IMR-90 (cell line): ENCODE data around the gene HOXA5. TPM values are rescaled to one million over a fixed set of nuclear protein-coding genes. Genes with fewer than 3 reads are reported as not detected.
A peak's percentile ranks its signal among the peaks of the same experiment; 100 is the strongest.

Source experiments
- ATAC-seq: fragments of 200-7000 bp; cut with Tn5 transposase; 2 replicates; pipeline ENCODE4 v1.9.1; 2020; ENCODE audit warnings: low read depth, mild to moderate bottlenecking, moderate library complexity
- BruUV-seq: library from RNA; stranded (reverse); fragments of 400-500 nt; replicated peaks from 2 replicates; lab custom pipeline; 2021; lab: Mats Ljungman, UMichigan
- CTCF ChIA-PET: fragments of 300-600 bp; formaldehyde crosslinking; extraction: SDS; loops from one replicate; lab custom pipeline; 2021; ENCODE audit warnings: antibody characterized with exemption; lab: Yijun Ruan, JAX
- POLR2A ChIA-PET: fragments of 300-600 bp; sonication (Branson Sonifier 250); formaldehyde crosslinking; loops from one replicate; lab custom pipeline; 2022; ENCODE audit warnings: antibody characterized with exemption; ENCODE audit not compliant: unreplicated experiment; lab: Charles Lee
- DNase-seq: peaks from one replicate; pipeline ENCODE4 v3.0.0; 2013
- H2AFZ ChIP-seq: replicated peaks from 2 replicates; pipeline ENCODE3; 2013; ENCODE audit warnings: low read length, mild to moderate bottlenecking; ENCODE audit not compliant: poor library complexity
- H2AK5ac ChIP-seq: 2 replicates; pipeline ENCODE4 v1.6.1; 2013; ENCODE audit warnings: low read depth, low read length, inconsistent platforms
- H2AK9ac ChIP-seq: replicated peaks from 2 replicates; pipeline ENCODE3; 2013; ENCODE audit warnings: mild to moderate bottlenecking, low read depth, low read length, moderate library complexity; ENCODE audit not compliant: poor library complexity
- H2BK120ac ChIP-seq: 2 replicates; pipeline ENCODE4 v1.6.1; 2013; ENCODE audit warnings: low read depth, low read length, inconsistent platforms
- H2BK15ac ChIP-seq: 3 replicates; pipeline ENCODE4 v1.6.1; 2013; ENCODE audit warnings: low read depth, low read length, inconsistent platforms
- H2BK20ac ChIP-seq: 2 replicates; pipeline ENCODE4 v1.6.1; 2013; ENCODE audit warnings: low read depth, mild to moderate bottlenecking, inconsistent platforms, low read length, moderate library complexity
- H2BK5ac ChIP-seq: 2 replicates; pipeline ENCODE4 v1.6.1; 2013; ENCODE audit warnings: mild to moderate bottlenecking, low read depth, low read length, inconsistent platforms; ENCODE audit not compliant: poor library complexity, severe bottlenecking
- H3K14ac ChIP-seq: replicated peaks from 2 replicates; pipeline ENCODE4 v1.6.1; 2013; ENCODE audit warnings: low read depth, low read length, inconsistent platforms
- H3K18ac ChIP-seq: 2 replicates; pipeline ENCODE4 v1.6.1; 2013; ENCODE audit warnings: low read depth, low read length, control low read depth
- H3K23ac ChIP-seq: 2 replicates; pipeline ENCODE4 v1.6.1; 2013; ENCODE audit warnings: low read depth, low read length, inconsistent platforms
- H3K27ac ChIP-seq: 2 replicates; pipeline ENCODE4 v1.5.1; 2013; ENCODE audit warnings: mild to moderate bottlenecking, control low read depth, low read length; ENCODE audit not compliant: insufficient read depth
- H3K27me3 ChIP-seq: 2 replicates; pipeline ENCODE4 v1.6.1; 2013; ENCODE audit warnings: low read length; ENCODE audit not compliant: control insufficient read depth, insufficient read depth
- H3K36me3 ChIP-seq: 2 replicates; pipeline ENCODE4 v1.6.1; 2013; ENCODE audit warnings: low read length, mixed read lengths; ENCODE audit not compliant: control insufficient read depth, insufficient read depth
- H3K4ac ChIP-seq: 2 replicates; pipeline ENCODE4 v1.6.1; 2013; ENCODE audit warnings: low read depth, low read length, inconsistent platforms
- H3K4me1 ChIP-seq: 2 replicates; pipeline ENCODE4 v1.6.1; 2013; ENCODE audit warnings: low read length, mixed read lengths; ENCODE audit not compliant: control insufficient read depth, insufficient read depth
- H3K4me2 ChIP-seq: 2 replicates; pipeline ENCODE4 v1.6.1; 2013; ENCODE audit warnings: low read depth, mild to moderate bottlenecking, control low read depth, low read length, moderate library complexity
- H3K4me3 ChIP-seq: 2 replicates; pipeline ENCODE4 v1.5.1; 2013; ENCODE audit warnings: low read depth, mild to moderate bottlenecking, control low read depth, low read length, moderate library complexity; ENCODE audit not compliant: insufficient read depth
- H3K56ac ChIP-seq: 2 replicates; pipeline ENCODE4 v1.6.1; 2013; ENCODE audit warnings: low read length, inconsistent platforms; ENCODE audit not compliant: insufficient read depth; ENCODE audit errors: extremely low read depth
- H3K79me1 ChIP-seq, 2 experiments: 2 replicates each; pipeline ENCODE4 v1.6.1; 2013; ENCODE audit warnings: low read length in 2 of 2, inconsistent platforms in 1 of 2, low read depth in 1 of 2
- H3K9ac ChIP-seq: 2 replicates; pipeline ENCODE4 v1.6.1; 2013; ENCODE audit warnings: low read depth, low read length, control low read depth
- H3K9me1 ChIP-seq: 2 replicates; pipeline ENCODE4 v1.6.1; 2013; ENCODE audit warnings: low read length, inconsistent platforms; ENCODE audit not compliant: insufficient read depth
- H3K9me3 ChIP-seq: 2 replicates; pipeline ENCODE4 v1.6.1; 2013; ENCODE audit warnings: low read length; ENCODE audit not compliant: control insufficient read depth, insufficient read depth
- H4K20me1 ChIP-seq: 2 replicates; pipeline ENCODE4 v1.6.1; 2013; ENCODE audit warnings: low read length, inconsistent platforms; ENCODE audit not compliant: insufficient read depth
- H4K5ac ChIP-seq: 2 replicates; pipeline ENCODE4 v1.6.1; 2013; ENCODE audit warnings: mild to moderate bottlenecking, low read depth, low read length, control low read depth
- H4K8ac ChIP-seq, 2 experiments: 2 replicates each; pipeline ENCODE4 v1.6.1; 2013; ENCODE audit warnings: low read depth in 2 of 2, low read length in 2 of 2, control low read depth in 1 of 2, inconsistent platforms in 1 of 2
- H4K91ac ChIP-seq: 2 replicates; pipeline ENCODE4 v1.6.1; 2013; ENCODE audit warnings: low read depth, low read length, inconsistent platforms; ENCODE audit not compliant: insufficient read depth
- CEBPB ChIP-seq: IDR thresholded peaks from 2 replicates; pipeline ENCODE4 v1.6.1; 2012; ENCODE audit warnings: low read depth, low read length, improper control_type of control experiment
- FOS ChIP-seq: fragments of 150-350 bp; IDR thresholded peaks from 2 replicates; pipeline ENCODE4 v1.6.1; 2016; ENCODE audit warnings: low read depth, low read length
- POLR2A ChIP-seq: IDR thresholded peaks from 2 replicates; pipeline ENCODE4 v1.6.1; 2012; ENCODE audit warnings: mild to moderate bottlenecking, low read depth, low read length
- WGBS, 2 experiments: methylation state at CpG; one replicate each; pipeline versions ENCODE4 v1.1.5 to v1.1.7; 2013; ENCODE audit warnings: missing lambda C conversion rate in 2 of 2; ENCODE audit not compliant: insufficient read length in 1 of 2; ENCODE audit errors: extremely low coverage in 2 of 2; 5-methylcytosine and 5-hydroxymethylcytosine counted together
- dilution Hi-C: fragments of 300-500 bp; cut with HindIII; formaldehyde crosslinking; loops from one replicate; pipeline ENCODE4 v1.14.3; 2018; ENCODE audit warnings: low sequenced_read_pairs; ENCODE audit not compliant: unreplicated experiment
- in situ Hi-C: fragments of 300-500 bp; cut with MboI; formaldehyde crosslinking; loops from 3 replicates; pipeline ENCODE4 v1.14.3; 2019; ENCODE audit warnings: low sequenced_read_pairs, inconsistent platforms, mixed read lengths
- intact Hi-C: fragments of 100-400 bp; cut with micrococcal nuclease; formaldehyde crosslinking; loops from 2 replicates; pipeline ENCODE4 v1.10.0; 2022
- polyA plus RNA-seq, 3 experiments: library from polyadenylated mRNA; depleted of rRNA; stranded (reverse); fragments of >200 nt; gene quantifications; 2 replicates each; pipeline ENCODE4 v1.2.3, GENCODE V29; 2012; ENCODE audit warnings: low replicate concordance in 1 of 3
- total RNA-seq: library from RNA; depleted of rRNA; stranded (reverse); fragments of >200 nt; gene quantifications from 2 replicates; pipeline ENCODE4 v1.2.3, GENCODE V29; 2012

HOXA5 gene
- total and polyA plus RNA-seq, 2 of the 4 experiments (the other 2 are of a cell fraction), result 19.9 to 29.4 TPM

GRCh38 chr7:27111042-27111750 lies 32.3 kb downstream of the HOXA5 start:
- Histone ChIP-seq H3K9ac (peak overlapping the region; percentile 95), H2BK120ac (peak overlapping the region; percentile 67), H3K9me1 (peaks cover 13% of the 10 kb centered on the region; the same call in 1 of the 2 replicates), H3K4me1 (peaks cover 27% of the 10 kb centered on the region), H3K27ac (peak overlapping the region; percentile 98), H4K91ac (peak overlapping the region; percentile 68), H3K4me2 (peak overlapping the region; percentile 98), H2BK15ac (peak overlapping the region; percentile 45; the same call in 2 of the 3 replicates), H3K18ac (peak overlapping the region; percentile 68), H2BK20ac (peak overlapping the region; percentile 68), H3K79me1 (peaks cover 0 to 34% of the 10 kb centered on the region in 2 experiments; a peak in 2 of 4 replicates), H3K4me3 (no peak overlapping the region; the same call in 1 of the 2 replicates), H2BK5ac (peak overlapping the region; percentile 92), H2AK9ac (peak overlapping the region; percentile 79), H4K5ac (peak overlapping the region; percentile 58), H4K8ac (peak overlapping the region; percentile 29 to 47; a peak in 3 of 4 replicates), H3K56ac (peak overlapping the region; percentile 50; the same call in 1 of the 2 replicates), H3K27me3 (no peaks in the 10 kb centered on the region), H2AK5ac (peak overlapping the region; percentile 45), H3K36me3 (peaks cover 12% of the 10 kb centered on the region; the same call in 1 of the 2 replicates), H2AFZ (peak overlapping the region; percentile 81), H3K14ac (peak overlapping the region; percentile 80), H4K20me1 (peaks cover 16% of the 10 kb centered on the region), H3K23ac (peak overlapping the region; percentile 92), H3K9me3 (no peaks in the 10 kb centered on the region), H3K4ac (peak overlapping the region; percentile 85)
- no peak for ATAC-seq
- dilution Hi-C loops, result no loop called here
- WGBS, 2 experiments, result no CpG with 5 or more reads among the region's 6 CpGs
- DNase-seq, result peak; percentile 92
- in situ Hi-C loops, result no loop called here
- TF ChIP-seq FOS (peak; percentile 79), CEBPB (0 out of 2 replicates have a peak, but pooled peaks have one; percentile 0), POLR2A (no peak; the same call in 1 of the 2 replicates)
- intact Hi-C loops, result no loop called here
- BruUV-seq, result no TSS peak
- CTCF ChIA-PET, result interaction anchor here (0.8 to 1.4 kb wide), 4 partner anchors 13 to 412 kb away, joined by 3 to 9 read pairs (median 4); no protein-coding TSS in a partner anchor
- POLR2A ChIA-PET, result interaction anchor here (0.6 to 1.1 kb wide), 3 partner anchors 8 to 14 kb away, joined by 3 to 10 read pairs (median 3); no protein-coding TSS in a partner anchor
